Panc1 (cell line): ENCODE measurements around the gene ACSS1.

Experiments
- POLR2AphosphoS5 ChIP-seq: IDR thresholded peaks from 2 replicates; pipeline ENCODE4 v1.6.1; 2012; ENCODE audit warnings: mild to moderate bottlenecking, low read depth, low read length, moderate library complexity
- SIN3A ChIP-seq: IDR thresholded peaks from 2 replicates; pipeline ENCODE4 v1.6.1; 2012; ENCODE audit warnings: low read depth, mild to moderate bottlenecking, low read length, moderate library complexity, borderline replicate concordance; ENCODE audit not compliant: insufficient read depth
- TCF7L2 ChIP-seq: IDR thresholded peaks from 2 replicates; pipeline ENCODE4 v1.6.1; 2011; ENCODE audit warnings: mild to moderate bottlenecking, low read depth, low read length, inconsistent platforms
- TF ChIP-seq, protein P1 (sequence below): fragments of 450-650 bp; IDR thresholded peaks from 2 replicates; pipeline ENCODE4 v1.5.1; 2017; ENCODE audit warnings: mild to moderate bottlenecking

DNA sequence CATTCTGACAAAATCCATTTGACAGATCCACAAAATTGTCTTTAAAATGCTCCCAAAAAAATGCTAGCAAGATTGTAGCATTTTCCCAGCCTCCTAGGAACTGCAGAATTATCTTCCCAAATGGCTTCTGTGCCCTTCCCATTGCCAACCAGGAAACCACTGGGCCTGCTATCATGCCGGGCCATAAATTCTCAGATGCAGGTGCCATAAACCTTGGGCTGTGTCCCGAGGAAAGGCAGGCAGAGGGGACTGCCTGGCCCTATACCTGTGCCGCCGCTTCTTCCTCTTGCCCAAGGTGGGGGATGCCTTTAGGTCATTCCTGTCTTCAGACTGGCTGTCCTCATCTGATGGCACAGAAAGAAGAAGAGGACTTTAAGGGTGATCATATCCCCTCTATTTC lies 21.2 kb upstream of the ACSS1 start:
- TF ChIP-seq, protein P1, sequence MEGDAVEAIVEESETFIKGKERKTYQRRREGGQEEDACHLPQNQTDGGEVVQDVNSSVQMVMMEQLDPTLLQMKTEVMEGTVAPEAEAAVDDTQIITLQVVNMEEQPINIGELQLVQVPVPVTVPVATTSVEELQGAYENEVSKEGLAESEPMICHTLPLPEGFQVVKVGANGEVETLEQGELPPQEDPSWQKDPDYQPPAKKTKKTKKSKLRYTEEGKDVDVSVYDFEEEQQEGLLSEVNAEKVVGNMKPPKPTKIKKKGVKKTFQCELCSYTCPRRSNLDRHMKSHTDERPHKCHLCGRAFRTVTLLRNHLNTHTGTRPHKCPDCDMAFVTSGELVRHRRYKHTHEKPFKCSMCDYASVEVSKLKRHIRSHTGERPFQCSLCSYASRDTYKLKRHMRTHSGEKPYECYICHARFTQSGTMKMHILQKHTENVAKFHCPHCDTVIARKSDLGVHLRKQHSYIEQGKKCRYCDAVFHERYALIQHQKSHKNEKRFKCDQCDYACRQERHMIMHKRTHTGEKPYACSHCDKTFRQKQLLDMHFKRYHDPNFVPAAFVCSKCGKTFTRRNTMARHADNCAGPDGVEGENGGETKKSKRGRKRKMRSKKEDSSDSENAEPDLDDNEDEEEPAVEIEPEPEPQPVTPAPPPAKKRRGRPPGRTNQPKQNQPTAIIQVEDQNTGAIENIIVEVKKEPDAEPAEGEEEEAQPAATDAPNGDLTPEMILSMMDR = no peak
- no peak for TF ChIP-seq TCF7L2
- no peak for TF ChIP-seq SIN3A
- TF ChIP-seq POLR2AphosphoS5 = no peak
